ENCODE results near the gene FEZ2.
A peak's percentile ranks its signal among the peaks of the same experiment; 100 is the strongest.

The FEZ2 gene, protein sequence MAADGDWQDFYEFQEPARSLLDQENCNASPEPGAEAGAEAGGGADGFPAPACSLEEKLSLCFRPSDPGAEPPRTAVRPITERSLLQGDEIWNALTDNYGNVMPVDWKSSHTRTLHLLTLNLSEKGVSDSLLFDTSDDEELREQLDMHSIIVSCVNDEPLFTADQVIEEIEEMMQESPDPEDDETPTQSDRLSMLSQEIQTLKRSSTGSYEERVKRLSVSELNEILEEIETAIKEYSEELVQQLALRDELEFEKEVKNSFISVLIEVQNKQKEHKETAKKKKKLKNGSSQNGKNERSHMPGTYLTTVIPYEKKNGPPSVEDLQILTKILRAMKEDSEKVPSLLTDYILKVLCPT

DNA sequence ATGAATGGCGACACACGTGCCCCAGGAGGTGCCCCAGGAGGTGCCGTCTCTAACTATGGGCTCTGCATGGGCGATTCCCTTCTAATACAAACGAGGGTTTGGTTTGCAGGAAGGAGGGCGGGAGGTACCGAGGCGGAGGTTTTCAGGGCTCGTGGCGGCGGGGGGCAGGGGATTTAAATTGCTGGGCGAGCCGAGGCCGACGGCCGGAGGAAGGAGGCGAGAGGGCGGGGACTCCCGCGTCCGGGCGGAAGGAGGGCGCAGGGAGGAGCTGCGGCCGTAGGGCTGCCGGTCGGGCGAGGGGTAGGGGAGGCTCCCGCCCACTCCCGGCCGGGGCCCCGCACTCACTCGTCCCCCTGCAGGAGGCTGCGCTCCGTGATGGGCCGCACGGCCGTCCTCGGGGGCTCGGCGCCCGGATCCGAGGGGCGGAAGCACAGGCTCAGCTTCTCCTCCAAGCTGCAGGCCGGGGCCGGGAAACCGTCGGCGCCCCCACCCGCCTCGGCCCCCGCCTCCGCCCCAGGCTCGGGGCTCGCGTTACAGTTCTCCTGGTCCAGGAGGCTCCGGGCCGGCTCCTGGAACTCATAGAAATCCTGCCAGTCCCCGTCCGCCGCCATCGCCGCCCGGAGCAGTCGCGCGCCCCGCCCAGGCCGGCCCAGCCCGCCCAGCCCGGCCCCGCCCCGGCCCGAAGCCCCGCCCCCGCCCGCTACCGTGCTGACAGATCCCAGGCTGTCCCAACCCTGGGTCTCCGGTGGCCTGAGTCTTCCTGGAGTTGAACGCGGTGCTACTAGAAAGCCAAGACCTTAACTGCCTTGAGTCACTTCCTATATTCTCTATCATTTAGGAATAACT, at the start of gene FEZ2:
Gene FEZ2 (minus strand): TSS at position 637 of the 846 bp plus-strand sequence. CDS start 26 bp downstream, at position 611.
- H3K27me3 ChIP-seq (ENCODE audit: control insufficient read depth in 1 of 2, insufficient read depth in 2 of 2, low read length in 2 of 2): no peaks in the 10 kb centered on the region
- H3K36me3 ChIP-seq (ENCODE audit: insufficient read depth, low read length): no peaks in the 10 kb centered on the region
- peak within 1 kb of the TSS; percentile 15 to 73 for H3K4me3 ChIP-seq (ENCODE audit: low read depth in 1 of 2, low read length in 2 of 2)
- peak within 1 kb of the TSS; percentile 19 for H3K9ac ChIP-seq (ENCODE audit: low read length)
- H3K9me3 ChIP-seq (ENCODE audit: low read length): no peaks in the 10 kb centered on the region
- peaks cover 26% of the 10 kb centered on the region for H3K4me1 ChIP-seq (ENCODE audit: insufficient read depth, low read length)
- H3K27ac ChIP-seq (ENCODE audit: low read depth, low read length): peak within 1 kb of the TSS; percentile 79

DNA sequence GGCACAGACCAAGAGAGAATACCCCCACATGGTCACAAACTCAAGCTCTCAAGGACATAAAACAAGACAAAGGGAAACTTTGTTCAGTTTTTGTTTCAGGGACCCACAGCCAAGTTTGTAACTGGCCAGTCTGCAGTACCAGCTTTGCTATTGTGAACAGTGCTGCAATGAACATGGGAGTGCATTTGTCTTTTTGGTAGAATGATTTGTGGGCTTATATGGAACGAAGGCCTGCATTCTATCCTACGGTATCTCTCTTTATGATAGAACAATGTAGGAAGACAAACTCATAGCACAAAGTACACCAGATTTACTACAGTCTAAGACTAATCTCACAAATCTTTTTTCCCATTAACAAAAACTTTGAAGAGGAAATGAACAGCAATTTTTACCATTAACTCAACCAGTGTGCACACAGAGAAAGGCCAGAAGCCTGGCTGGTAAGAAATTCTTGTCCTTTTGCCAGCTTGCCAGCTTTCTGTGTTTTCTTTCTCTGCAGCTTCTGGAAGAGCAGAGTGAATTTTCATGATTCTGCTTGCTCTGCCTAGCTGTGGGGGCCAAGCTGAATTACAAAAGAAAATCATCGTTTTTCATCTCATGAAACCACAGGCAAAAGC, 37.1 kb upstream of the FEZ2 start:
- Histone ChIP-seq H3K27me3 (ENCODE audit: control insufficient read depth in 1 of 2, insufficient read depth in 2 of 2, low read length in 2 of 2) (no peaks in the 10 kb centered on the region), H3K4me1 (ENCODE audit: insufficient read depth, low read length) (peaks cover 18% of the 10 kb centered on the region), H3K9ac (ENCODE audit: low read length) (no peak overlapping the region), H3K4me3 (ENCODE audit: low read depth in 1 of 2, low read length in 2 of 2) (peak overlapping the region in 1 of 2 donors; percentile 4), H3K9me3 (ENCODE audit: low read length) (no peaks in the 10 kb centered on the region), H3K36me3 (ENCODE audit: insufficient read depth, low read length) (no peaks in the 10 kb centered on the region), H3K27ac (ENCODE audit: low read depth, low read length) (peak overlapping the region; percentile 41)

DNA sequence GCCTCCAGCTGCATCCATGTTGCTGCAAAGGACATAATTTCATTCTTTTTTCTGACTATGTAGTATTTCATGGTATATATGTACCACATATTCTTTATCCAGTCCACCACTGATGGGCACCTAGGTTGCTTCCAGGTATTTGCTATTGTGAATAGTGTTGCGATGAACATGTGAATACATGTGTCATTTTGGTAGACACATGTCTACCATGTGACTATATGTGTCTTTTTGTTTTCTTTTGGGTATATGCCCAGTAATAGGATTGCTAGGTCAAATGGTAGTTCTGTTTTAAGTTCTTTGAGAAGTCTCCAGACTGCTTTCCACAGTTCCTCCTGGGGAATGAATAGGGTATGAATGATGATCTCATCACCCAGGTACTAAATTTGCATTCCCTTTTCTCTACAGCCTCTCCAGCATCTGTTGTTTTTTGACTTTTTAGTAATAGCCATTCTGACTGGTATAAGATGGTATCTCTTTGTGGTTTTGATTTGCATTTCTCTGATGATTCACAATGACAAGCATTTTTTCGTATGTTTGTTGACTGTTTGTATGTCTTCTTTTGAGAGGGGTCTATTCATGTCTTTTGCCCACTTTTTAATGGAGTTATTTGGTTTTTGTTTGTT, 35.6 kb upstream of the FEZ2 start:
- Histone ChIP-seq H3K4me1 (ENCODE audit: insufficient read depth, low read length) (peaks cover 18% of the 10 kb centered on the region), H3K9ac (ENCODE audit: low read length) (no peak overlapping the region), H3K36me3 (ENCODE audit: insufficient read depth, low read length) (no peaks in the 10 kb centered on the region), H3K27ac (ENCODE audit: low read depth, low read length) (no peak overlapping the region), H3K9me3 (ENCODE audit: low read length) (no peaks in the 10 kb centered on the region), H3K4me3 (ENCODE audit: low read depth in 1 of 2, low read length in 2 of 2) (no peak overlapping the region), H3K27me3 (ENCODE audit: control insufficient read depth in 1 of 2, insufficient read depth in 2 of 2, low read length in 2 of 2) (no peaks in the 10 kb centered on the region)

DNA sequence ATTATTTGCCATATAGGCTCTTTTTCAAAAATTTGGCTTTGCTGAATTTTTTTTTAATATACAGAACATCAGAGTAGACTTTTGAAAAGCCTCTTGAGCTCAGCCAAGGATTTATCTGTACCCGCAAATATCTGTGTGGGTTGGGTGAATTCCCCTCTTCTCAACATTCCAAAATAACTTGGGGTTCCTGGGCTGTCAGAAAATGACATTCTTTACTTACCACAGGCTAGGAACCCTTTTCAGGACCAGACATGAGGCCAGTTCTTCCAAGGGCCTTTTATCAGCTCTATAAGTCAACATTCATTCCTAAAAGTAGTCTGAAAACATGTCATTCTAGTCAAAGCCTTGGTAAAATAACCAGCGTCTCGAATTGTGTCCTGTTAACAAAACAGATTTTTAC, 28.8 kb upstream of the FEZ2 start:
- Histone ChIP-seq H3K27ac (ENCODE audit: low read depth, low read length) (no peak overlapping the region), H3K9ac (ENCODE audit: low read length) (no peak overlapping the region), H3K4me1 (ENCODE audit: insufficient read depth, low read length) (no peaks in the 10 kb centered on the region), H3K4me3 (ENCODE audit: low read depth in 1 of 2, low read length in 2 of 2) (no peak overlapping the region), H3K27me3 (ENCODE audit: control insufficient read depth in 1 of 2, insufficient read depth in 2 of 2, low read length in 2 of 2) (no peaks in the 10 kb centered on the region), H3K9me3 (ENCODE audit: low read length) (no peaks in the 10 kb centered on the region), H3K36me3 (ENCODE audit: insufficient read depth, low read length) (no peaks in the 10 kb centered on the region)

DNA sequence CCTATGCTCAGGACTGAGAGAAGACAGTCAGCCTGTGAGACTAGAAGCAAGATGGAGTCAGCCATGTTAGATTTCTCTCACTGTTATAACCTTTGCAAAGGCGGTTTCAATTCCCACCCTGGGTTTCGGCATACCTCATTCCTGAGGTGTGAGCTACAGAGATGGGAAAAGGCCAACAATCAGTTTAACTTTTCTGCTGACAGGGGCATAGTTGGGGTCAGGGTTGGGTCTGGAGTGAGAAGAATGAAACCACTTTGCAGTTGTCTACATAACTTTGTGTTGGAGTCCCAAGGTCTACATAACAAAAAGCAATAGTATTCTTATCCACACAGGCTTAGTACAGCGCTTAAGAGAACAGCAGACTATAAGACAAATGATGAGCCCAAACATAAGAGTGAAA, 28.1 kb upstream of the FEZ2 start:
- H3K9ac ChIP-seq (ENCODE audit: low read length): no peak overlapping the region

DNA sequence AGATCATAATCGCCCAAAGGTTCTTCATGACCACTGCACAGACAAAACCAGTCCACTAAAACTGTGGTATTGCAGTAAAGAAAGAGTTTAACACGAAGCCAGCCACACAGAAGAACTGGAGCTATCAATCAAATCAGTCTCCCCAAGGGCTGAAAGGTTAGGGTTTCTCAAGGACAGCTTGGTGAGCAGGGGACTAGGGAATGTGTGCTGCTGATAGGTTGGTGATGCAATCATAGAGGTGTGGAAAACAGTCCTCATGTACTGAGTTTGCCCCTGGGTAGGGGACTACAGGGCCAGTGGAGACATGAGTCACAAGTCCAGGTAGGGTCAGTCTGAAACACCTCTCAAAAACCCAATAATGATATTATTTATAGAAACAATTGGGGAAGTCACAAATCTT, 27.3 kb upstream of the FEZ2 start:
- Histone ChIP-seq H3K36me3 (ENCODE audit: insufficient read depth, low read length) (no peaks in the 10 kb centered on the region), H3K27me3 (ENCODE audit: control insufficient read depth in 1 of 2, insufficient read depth in 2 of 2, low read length in 2 of 2) (no peaks in the 10 kb centered on the region), H3K4me1 (ENCODE audit: insufficient read depth, low read length) (no peaks in the 10 kb centered on the region), H3K4me3 (ENCODE audit: low read depth in 1 of 2, low read length in 2 of 2) (no peak overlapping the region), H3K9ac (ENCODE audit: low read length) (no peak overlapping the region), H3K27ac (ENCODE audit: low read depth, low read length) (no peak overlapping the region), H3K9me3 (ENCODE audit: low read length) (no peaks in the 10 kb centered on the region)

More for the DNA sequence above, 28.1 kb upstream of the FEZ2 start:
- Histone ChIP-seq H3K9me3 (ENCODE audit: low read length) (no peaks in the 10 kb centered on the region), H3K4me3 (ENCODE audit: low read depth in 1 of 2, low read length in 2 of 2) (no peak overlapping the region), H3K27me3 (ENCODE audit: control insufficient read depth in 1 of 2, insufficient read depth in 2 of 2, low read length in 2 of 2) (no peaks in the 10 kb centered on the region), H3K27ac (ENCODE audit: low read depth, low read length) (no peak overlapping the region), H3K4me1 (ENCODE audit: insufficient read depth, low read length) (no peaks in the 10 kb centered on the region), H3K36me3 (ENCODE audit: insufficient read depth, low read length) (no peaks in the 10 kb centered on the region)

DNA sequence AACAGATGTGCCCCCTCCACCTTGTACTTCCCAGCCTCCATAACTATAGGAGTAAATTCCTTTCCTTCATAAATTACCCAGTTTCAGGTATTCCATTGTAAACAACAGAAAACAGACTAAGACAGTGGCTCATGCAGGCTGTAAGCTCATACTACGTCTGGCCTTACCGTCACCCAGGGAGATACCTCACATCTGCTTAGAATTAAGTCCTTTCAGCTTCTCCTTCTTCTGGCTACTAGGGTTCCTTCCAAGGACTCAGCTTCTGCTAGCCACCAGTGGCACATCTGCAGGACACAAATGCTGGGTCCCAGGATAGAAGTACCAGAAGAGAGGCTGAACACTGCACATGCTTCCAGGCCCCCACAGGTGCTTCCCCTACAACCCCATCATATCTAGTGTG, 22.4 kb upstream of the FEZ2 start:
- H3K27ac ChIP-seq (ENCODE audit: low read depth, low read length): no peak overlapping the region
- H3K9ac ChIP-seq (ENCODE audit: low read length): no peak overlapping the region
- H3K36me3 ChIP-seq (ENCODE audit: insufficient read depth, low read length): no peaks in the 10 kb centered on the region
- H3K4me1 ChIP-seq (ENCODE audit: insufficient read depth, low read length): no peaks in the 10 kb centered on the region
- H3K27me3 ChIP-seq (ENCODE audit: control insufficient read depth in 1 of 2, insufficient read depth in 2 of 2, low read length in 2 of 2): no peaks in the 10 kb centered on the region
- H3K4me3 ChIP-seq (ENCODE audit: low read depth in 1 of 2, low read length in 2 of 2): no peak overlapping the region
- no peaks in the 10 kb centered on the region for H3K9me3 ChIP-seq (ENCODE audit: low read length)

DNA sequence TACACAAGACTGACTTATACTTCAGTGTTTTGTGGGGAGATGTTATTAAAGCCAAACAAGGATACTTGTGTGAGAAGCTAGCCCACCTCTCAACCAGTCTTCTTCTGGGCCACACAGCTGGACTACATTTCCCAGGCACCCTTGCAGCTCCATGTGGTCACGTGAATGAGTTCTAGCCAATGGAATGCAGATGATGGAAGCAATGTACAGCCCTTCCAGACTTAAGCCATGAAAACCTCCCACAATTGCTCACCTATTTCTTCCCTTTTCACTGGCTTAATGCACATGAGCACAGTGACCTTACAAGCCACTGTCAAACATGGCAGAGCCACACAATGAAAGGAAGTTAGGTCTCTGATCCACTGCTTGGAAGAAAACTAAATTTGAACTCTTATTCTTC, 20.4 kb upstream of the FEZ2 start:
- H3K4me1 ChIP-seq (ENCODE audit: insufficient read depth, low read length): no peaks in the 10 kb centered on the region
- no peak overlapping the region for H3K4me3 ChIP-seq (ENCODE audit: low read depth in 1 of 2, low read length in 2 of 2)
- no peaks in the 10 kb centered on the region for H3K9me3 ChIP-seq (ENCODE audit: low read length)
- H3K9ac ChIP-seq (ENCODE audit: low read length): no peak overlapping the region
- no peaks in the 10 kb centered on the region for H3K36me3 ChIP-seq (ENCODE audit: insufficient read depth, low read length)
- H3K27me3 ChIP-seq (ENCODE audit: control insufficient read depth in 1 of 2, insufficient read depth in 2 of 2, low read length in 2 of 2): no peaks in the 10 kb centered on the region
- no peak overlapping the region for H3K27ac ChIP-seq (ENCODE audit: low read depth, low read length)

DNA sequence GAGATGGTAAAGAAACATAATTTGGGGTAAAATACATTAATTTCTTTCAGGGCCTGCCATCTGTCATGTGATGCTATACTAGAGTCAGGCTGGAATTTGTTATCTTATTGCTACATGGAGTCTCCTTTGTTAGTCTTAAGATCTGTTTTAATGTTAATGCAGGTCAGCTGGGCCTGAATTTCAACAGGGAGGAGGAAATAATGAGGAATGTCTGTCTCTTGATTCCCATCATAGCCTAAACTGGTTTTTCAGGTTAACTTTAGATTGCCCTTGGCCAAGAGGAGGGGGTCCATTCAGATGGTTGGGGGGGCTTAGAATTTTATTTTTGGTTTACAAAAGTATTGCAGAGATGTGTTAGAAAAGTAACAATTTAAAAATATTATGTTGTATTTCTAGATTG, 19.0 kb upstream of the FEZ2 start:
- H3K9ac ChIP-seq (ENCODE audit: low read length): no peak overlapping the region
- H3K27me3 ChIP-seq (ENCODE audit: control insufficient read depth in 1 of 2, insufficient read depth in 2 of 2, low read length in 2 of 2): no peaks in the 10 kb centered on the region
- no peak overlapping the region for H3K4me3 ChIP-seq (ENCODE audit: low read depth in 1 of 2, low read length in 2 of 2)
- no peak overlapping the region for H3K27ac ChIP-seq (ENCODE audit: low read depth, low read length)
- H3K36me3 ChIP-seq (ENCODE audit: insufficient read depth, low read length): no peaks in the 10 kb centered on the region
- no peaks in the 10 kb centered on the region for H3K4me1 ChIP-seq (ENCODE audit: insufficient read depth, low read length)
- H3K9me3 ChIP-seq (ENCODE audit: low read length): no peaks in the 10 kb centered on the region

DNA sequence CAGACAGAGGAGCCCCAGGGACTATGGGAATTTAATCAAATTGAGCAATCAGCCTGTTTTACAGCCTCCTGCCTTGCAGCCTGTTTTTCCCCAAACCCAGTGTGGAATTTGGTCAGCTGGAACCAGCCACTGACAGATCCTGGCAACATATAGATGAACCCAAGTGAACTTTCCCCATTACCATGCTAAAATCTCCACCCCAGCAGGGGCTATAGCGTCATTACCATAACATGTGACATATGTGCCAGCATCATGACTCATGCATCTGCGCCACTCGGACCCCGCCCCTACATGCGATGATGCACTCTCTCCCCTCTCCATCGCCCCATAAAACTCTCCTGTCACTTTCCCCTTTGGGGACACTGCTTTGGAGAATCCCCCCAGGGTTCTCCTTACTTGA, 17.3 kb upstream of the FEZ2 start:
- Histone ChIP-seq H3K4me3 (ENCODE audit: low read depth in 1 of 2, low read length in 2 of 2) (no peak overlapping the region), H3K4me1 (ENCODE audit: insufficient read depth, low read length) (no peaks in the 10 kb centered on the region), H3K9ac (ENCODE audit: low read length) (no peak overlapping the region), H3K36me3 (ENCODE audit: insufficient read depth, low read length) (no peaks in the 10 kb centered on the region), H3K9me3 (ENCODE audit: low read length) (no peaks in the 10 kb centered on the region), H3K27me3 (ENCODE audit: control insufficient read depth in 1 of 2, insufficient read depth in 2 of 2, low read length in 2 of 2) (no peaks in the 10 kb centered on the region), H3K27ac (ENCODE audit: low read depth, low read length) (no peak overlapping the region)

DNA sequence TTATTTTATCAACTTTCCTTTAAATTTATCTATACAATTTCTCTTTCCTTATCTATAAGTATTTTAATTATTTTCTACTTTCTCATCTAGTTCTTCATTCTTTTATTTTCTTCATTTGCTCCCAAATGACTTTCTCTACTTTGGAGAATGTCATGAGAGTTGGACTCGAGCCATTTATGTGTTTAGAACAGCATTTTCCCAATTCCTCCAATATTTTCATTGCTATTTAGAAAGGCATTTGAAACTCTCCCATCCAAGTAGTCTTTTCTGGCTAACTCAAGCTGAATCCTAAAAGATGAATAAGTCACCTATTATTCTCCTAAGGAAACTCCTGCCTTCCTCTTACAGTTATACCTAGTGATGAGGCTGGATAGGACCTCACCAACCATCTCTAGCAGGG, 15.8 kb upstream of the FEZ2 start:
- no peaks in the 10 kb centered on the region for H3K36me3 ChIP-seq (ENCODE audit: insufficient read depth, low read length)
- H3K4me3 ChIP-seq (ENCODE audit: low read depth in 1 of 2, low read length in 2 of 2): no peak overlapping the region
- no peaks in the 10 kb centered on the region for H3K27me3 ChIP-seq (ENCODE audit: control insufficient read depth in 1 of 2, insufficient read depth in 2 of 2, low read length in 2 of 2)
- H3K4me1 ChIP-seq (ENCODE audit: insufficient read depth, low read length): no peaks in the 10 kb centered on the region
- no peak overlapping the region for H3K9ac ChIP-seq (ENCODE audit: low read length)
- H3K27ac ChIP-seq (ENCODE audit: low read depth, low read length): no peak overlapping the region
- no peaks in the 10 kb centered on the region for H3K9me3 ChIP-seq (ENCODE audit: low read length)
